ENCODE measurements around the gene KIAA0319L. TPM values are rescaled to one million over a fixed set of nuclear protein-coding genes. Genes with fewer than 3 reads are reported as not detected.

Gene KIAA0319L
- total RNA-seq, 1 experiment from 2014 or later: 72.6 TPM

- no peak overlapping the region for H3K4me3 Mint-ChIP-seq (ENCODE audit: low read depth, unreplicated experiment)
- H3K9me3 Mint-ChIP-seq (ENCODE audit: low read depth, unreplicated experiment): no peaks in the 10 kb centered on the region
- no peaks in the 10 kb centered on the region for H3K4me1 Mint-ChIP-seq (ENCODE audit: low read depth, unreplicated experiment)
- no peak for TF ChIP-seq CTCF (IDR thresholded peaks at IDR 0.05; ENCODE audit: unreplicated experiment)
- no peak for DNase-seq
- no TSS peak for BruUV-seq (replicated peaks)
- H3K36me3 Mint-ChIP-seq (ENCODE audit: insufficient read depth, unreplicated experiment): peaks cover 19% of the 10 kb centered on the region
- CTCF ChIA-PET: no interaction called here
- intact Hi-C loops (cut with micrococcal nuclease; ENCODE audit: unreplicated experiment): no loop called here
- H3K27ac Mint-ChIP-seq (ENCODE audit: unreplicated experiment): no peak overlapping the region
- no peaks in the 10 kb centered on the region for H3K27me3 Mint-ChIP-seq (ENCODE audit: unreplicated experiment)
Measured at GRCh38 chr1:35439626-35440025, 117.6 kb downstream of the KIAA0319L start.

DNA sequence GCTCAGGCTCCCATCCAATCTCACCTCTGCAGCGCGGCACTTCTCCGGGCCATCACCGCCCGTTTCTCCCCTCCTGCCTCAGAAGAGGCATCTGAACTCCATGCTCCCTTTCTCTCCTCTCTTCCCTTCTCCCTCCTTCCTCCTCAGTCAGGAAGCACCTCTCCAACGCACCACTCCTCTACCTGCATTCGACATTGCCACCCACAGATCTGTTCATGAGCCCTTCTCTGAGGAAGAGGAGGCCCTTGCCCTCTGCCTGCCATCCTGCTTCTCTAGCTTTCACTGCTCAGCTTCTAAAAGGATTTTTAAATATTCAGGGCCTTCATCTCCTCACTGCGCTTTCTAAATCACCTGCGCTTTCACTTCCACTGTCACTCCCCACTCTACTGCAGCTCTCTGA lies 120.0 kb downstream of the KIAA0319L start:
- H3K4me3 Mint-ChIP-seq (ENCODE audit: low read depth, unreplicated experiment): no peak overlapping the region
- no peaks in the 10 kb centered on the region for H3K4me1 Mint-ChIP-seq (ENCODE audit: low read depth, unreplicated experiment)
- CTCF ChIA-PET: no interaction called here
- no peaks in the 10 kb centered on the region for H3K27me3 Mint-ChIP-seq (ENCODE audit: unreplicated experiment)
- BruUV-seq (replicated peaks): no TSS peak
- H3K27ac Mint-ChIP-seq (ENCODE audit: unreplicated experiment): peak overlapping the region; percentile 21
- intact Hi-C loops (cut with micrococcal nuclease; ENCODE audit: unreplicated experiment): no loop called here
- H3K9me3 Mint-ChIP-seq (ENCODE audit: low read depth, unreplicated experiment): no peaks in the 10 kb centered on the region
- no peak for DNase-seq
- H3K36me3 Mint-ChIP-seq (ENCODE audit: insufficient read depth, unreplicated experiment): peaks cover 35% of the 10 kb centered on the region
- TF ChIP-seq CTCF (IDR thresholded peaks at IDR 0.05; ENCODE audit: unreplicated experiment): no peak

- Mint-ChIP-seq H3K27me3 (ENCODE audit: unreplicated experiment) (no peaks in the 10 kb centered on the region), H3K36me3 (ENCODE audit: insufficient read depth, unreplicated experiment) (peaks cover 38% of the 10 kb centered on the region), H3K9me3 (ENCODE audit: low read depth, unreplicated experiment) (no peaks in the 10 kb centered on the region), H3K4me3 (ENCODE audit: low read depth, unreplicated experiment) (no peak overlapping the region), H3K4me1 (ENCODE audit: low read depth, unreplicated experiment) (no peaks in the 10 kb centered on the region), H3K27ac (ENCODE audit: unreplicated experiment) (no peak overlapping the region)
- intact Hi-C loops (cut with micrococcal nuclease; ENCODE audit: unreplicated experiment): no loop called here
- TF ChIP-seq CTCF (IDR thresholded peaks at IDR 0.05; ENCODE audit: unreplicated experiment): no peak
- CTCF ChIA-PET: no interaction called here
- DNase-seq: no peak
- no TSS peak for BruUV-seq (replicated peaks)
Measured at GRCh38 chr1:35436078-35436477, 121.1 kb downstream of the KIAA0319L start.

- Mint-ChIP-seq H3K4me3 (ENCODE audit: low read depth, unreplicated experiment) (no peak overlapping the region), H3K36me3 (ENCODE audit: insufficient read depth, unreplicated experiment) (peaks cover 44% of the 10 kb centered on the region), H3K27ac (ENCODE audit: unreplicated experiment) (no peak overlapping the region), H3K9me3 (ENCODE audit: low read depth, unreplicated experiment) (no peaks in the 10 kb centered on the region), H3K27me3 (ENCODE audit: unreplicated experiment) (no peaks in the 10 kb centered on the region), H3K4me1 (ENCODE audit: low read depth, unreplicated experiment) (no peaks in the 10 kb centered on the region)
- TF ChIP-seq CTCF (IDR thresholded peaks at IDR 0.05; ENCODE audit: unreplicated experiment): no peak
- no TSS peak for BruUV-seq (replicated peaks)
- intact Hi-C loops (cut with micrococcal nuclease; ENCODE audit: unreplicated experiment): no loop called here
- DNase-seq: no peak
- CTCF ChIA-PET: no interaction called here
Measured at GRCh38 chr1:35434703-35435102, 122.5 kb downstream of the KIAA0319L start.

DNA sequence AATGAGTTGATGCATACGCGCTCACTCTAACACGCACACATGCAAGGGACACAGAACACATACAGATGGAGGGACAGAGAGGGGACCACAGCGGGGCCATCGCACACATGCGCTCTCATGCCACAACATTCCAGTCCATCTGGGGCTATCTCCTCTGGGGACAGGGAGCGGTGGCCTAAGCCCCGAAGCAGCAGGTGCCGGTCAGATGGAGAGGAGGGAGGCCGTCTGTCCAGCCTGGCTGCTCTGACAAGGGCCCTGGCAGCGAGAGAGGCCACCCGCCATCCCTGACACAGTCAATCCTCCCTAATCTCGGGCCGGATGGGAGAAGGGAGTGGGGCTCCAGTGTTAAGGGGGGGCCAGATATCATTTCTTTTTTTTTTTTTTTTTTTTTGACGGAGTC lies 123.5 kb downstream of the KIAA0319L start:
- BruUV-seq (replicated peaks): TSS peak; percentile 85
- intact Hi-C loops (cut with micrococcal nuclease; ENCODE audit: unreplicated experiment): no loop called here
- H3K36me3 Mint-ChIP-seq (ENCODE audit: insufficient read depth, unreplicated experiment): peaks cover 53% of the 10 kb centered on the region
- no peak for DNase-seq
- no peak overlapping the region for H3K4me3 Mint-ChIP-seq (ENCODE audit: low read depth, unreplicated experiment)
- CTCF ChIA-PET: no interaction called here
- no peak for TF ChIP-seq CTCF (IDR thresholded peaks at IDR 0.05; ENCODE audit: unreplicated experiment)
- H3K27ac Mint-ChIP-seq (ENCODE audit: unreplicated experiment): no peak overlapping the region
- no peaks in the 10 kb centered on the region for H3K4me1 Mint-ChIP-seq (ENCODE audit: low read depth, unreplicated experiment)
- no peaks in the 10 kb centered on the region for H3K27me3 Mint-ChIP-seq (ENCODE audit: unreplicated experiment)
- H3K9me3 Mint-ChIP-seq (ENCODE audit: low read depth, unreplicated experiment): no peaks in the 10 kb centered on the region

All from Calu3 (cell line).